Neural cell (in vitro differentiated cells): ENCODE data around the gene PHAX. TPM values are rescaled to one million over a fixed set of nuclear protein-coding genes. Genes with fewer than 3 reads are reported as not detected.

Experiments used
- H2AFZ ChIP-seq: fragments of 200-600, 300-800 bp; sonication (generic), shearing (Covaris generic); 2 replicates; pipeline ENCODE4 v1.6.0; 2014; ENCODE audit warnings: low read depth, mild to moderate bottlenecking, antibody characterized with exemption, low read length, moderate library complexity
- H3F3A ChIP-seq: fragments of 200-600 bp; shearing (Covaris generic); 2 replicates; pipeline ENCODE4 v1.6.1; 2016; ENCODE audit warnings: mild to moderate bottlenecking, moderate library complexity, mixed read lengths, antibody characterized with exemption, low read length; ENCODE audit not compliant: insufficient read depth, poor library complexity, severe bottlenecking
- H3K27ac ChIP-seq: fragments of 200-600, 300-800 bp; sonication (generic), shearing (Covaris generic); 2 replicates; pipeline ENCODE4 v1.5.1; 2014; ENCODE audit warnings: mild to moderate bottlenecking, low read length, moderate library complexity
- H3K27me3 ChIP-seq: fragments of 300-800, 200-600 bp; sonication (generic), shearing (Covaris generic); 2 replicates; pipeline ENCODE4 v1.6.0; 2014; ENCODE audit warnings: mild to moderate bottlenecking, low read depth, low read length, moderate library complexity; ENCODE audit not compliant: insufficient read depth
- H3K36me3 ChIP-seq: fragments of 300-800, 200-600 bp; sonication (generic), shearing (Covaris generic); 2 replicates; pipeline ENCODE4 v1.5.1; 2014; ENCODE audit warnings: mild to moderate bottlenecking, antibody characterized with exemption, low read length, moderate library complexity; ENCODE audit not compliant: insufficient read depth
- H3K4me2 ChIP-seq: fragments of 300-800, 200-600 bp; sonication (generic), shearing (Covaris generic); 2 replicates; pipeline ENCODE4 v1.6.0; 2014; ENCODE audit warnings: mild to moderate bottlenecking, low read length
- H3K4me3 ChIP-seq: fragments of 300-800, 200-600 bp; sonication (generic), shearing (Covaris generic); 2 replicates; pipeline ENCODE4 v1.5.1; 2014; ENCODE audit warnings: mild to moderate bottlenecking, low read length, moderate library complexity
- H3K79me2 ChIP-seq: fragments of 200-600 bp; shearing (Covaris generic); replicated peaks from 2 replicates; pipeline ENCODE4 v1.6.0; 2014; ENCODE audit warnings: mild to moderate bottlenecking, low read length, moderate library complexity; ENCODE audit not compliant: insufficient read depth
- H3K9ac ChIP-seq: fragments of 300-800, 200-600 bp; sonication (generic), shearing (Covaris generic); 2 replicates; pipeline ENCODE4 v1.6.1; 2016; ENCODE audit warnings: mild to moderate bottlenecking, low read length, mixed read lengths
- H3K9me2 ChIP-seq: fragments of 200-600 bp; shearing (Covaris generic); 2 replicates; pipeline ENCODE4 v1.6.1; 2016; ENCODE audit warnings: mild to moderate bottlenecking, low read length, mixed read lengths; ENCODE audit not compliant: insufficient read depth
- H3K9me3 ChIP-seq: fragments of 200-600, 300-800 bp; sonication (generic), shearing (Covaris generic); 2 replicates; pipeline ENCODE4 v1.6.1; 2016; ENCODE audit warnings: mild to moderate bottlenecking, mixed run types, low read length, moderate library complexity, mixed read lengths
- H4K20me1 ChIP-seq: fragments of 200-600 bp; shearing (Covaris generic); 2 replicates; pipeline ENCODE4 v1.6.1; 2016; ENCODE audit warnings: mild to moderate bottlenecking, mixed run types; ENCODE audit not compliant: insufficient read depth
- EP300 ChIP-seq: fragments of 450-650 bp; conservative IDR thresholded peaks from 2 replicates; pipeline ENCODE4 v1.6.1; 2014; ENCODE audit warnings: antibody characterized with exemption, mild to moderate bottlenecking, moderate library complexity; ENCODE audit not compliant: poor library complexity, severe bottlenecking
- EZH2 ChIP-seq: fragments of 200-600, 300-800 bp; shearing (Covaris generic), sonication (generic); IDR thresholded peaks from 2 replicates; pipeline ENCODE4 v1.6.1; 2014; ENCODE audit warnings: antibody characterized with exemption, low read length, borderline replicate concordance, mild to moderate bottlenecking; ENCODE audit not compliant: insufficient read depth, poor library complexity, severe bottlenecking
- MXI1 ChIP-seq: fragments of 450-650 bp; conservative IDR thresholded peaks from 2 replicates; pipeline ENCODE4 v1.6.1; 2014; ENCODE audit warnings: antibody characterized with exemption, mild to moderate bottlenecking; ENCODE audit not compliant: poor library complexity, severe bottlenecking
- POLR2AphosphoS5 ChIP-seq: IDR thresholded peaks from 2 replicates; pipeline ENCODE4 v1.6.1; 2012
- RAD21 ChIP-seq: fragments of 450-650 bp; conservative IDR thresholded peaks from 2 replicates; pipeline ENCODE4 v1.6.1; 2014; ENCODE audit warnings: antibody characterized with exemption, mild to moderate bottlenecking, moderate library complexity
- REST ChIP-seq: IDR thresholded peaks from 2 replicates; pipeline ENCODE4 v1.6.1; 2012; ENCODE audit warnings: borderline replicate concordance
- SMC3 ChIP-seq: fragments of 450-650 bp; conservative IDR thresholded peaks from 2 replicates; pipeline ENCODE4 v1.6.1; 2014; ENCODE audit warnings: antibody characterized with exemption, mild to moderate bottlenecking, moderate library complexity; ENCODE audit not compliant: poor library complexity
- TAF1 ChIP-seq: IDR thresholded peaks from 2 replicates; pipeline ENCODE4 v1.6.1; 2012; ENCODE audit warnings: low read depth
- polyA plus RNA-seq: library from polyadenylated mRNA; depleted of rRNA; stranded (reverse); fragments of >200 nt; gene quantifications from 2 replicates; pipeline ENCODE4 v1.2.3, GENCODE V29; 2014
- TF ChIP-seq, protein P1 (sequence below): fragments of 450-650 bp; IDR thresholded peaks from 2 replicates; pipeline ENCODE4 v1.5.1; 2014; ENCODE audit warnings: antibody characterized with exemption, mild to moderate bottlenecking, moderate library complexity; ENCODE audit not compliant: poor library complexity, severe bottlenecking

Gene PHAX
- polyA plus RNA-seq, 1 donor from 2014 or later = 42.3 TPM

DNA sequence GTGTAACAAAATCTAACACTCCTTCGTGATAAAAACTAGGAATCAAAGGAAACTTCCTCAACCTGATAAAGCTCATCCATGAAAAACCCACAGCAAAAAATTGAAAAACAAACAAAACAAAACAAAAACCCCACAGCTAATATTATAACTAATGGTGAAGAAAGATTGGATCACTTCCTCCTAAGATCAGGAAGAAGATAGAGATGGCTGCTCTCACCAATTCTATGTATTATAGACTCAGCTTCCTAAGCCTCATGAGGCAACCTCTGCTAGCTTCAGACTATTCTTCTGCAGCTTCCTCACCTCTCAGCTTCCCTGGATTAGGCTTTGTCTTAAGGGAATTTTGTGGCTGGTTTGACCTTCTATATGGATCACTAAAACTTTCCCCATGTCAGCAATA is 40.1 kb downstream of the PHAX start:
- Histone ChIP-seq H3F3A (no peaks in the 10 kb centered on the region), H2AFZ (no peak overlapping the region), H3K4me2 (no peak overlapping the region), H3K9me2 (no peaks in the 10 kb centered on the region), H3K27ac (no peak overlapping the region), H3K36me3 (no peaks in the 10 kb centered on the region), H4K20me1 (no peaks in the 10 kb centered on the region), H3K79me2 (no peaks in the 10 kb centered on the region), H3K9me3 (no peaks in the 10 kb centered on the region), H3K9ac (no peak overlapping the region), H3K4me3 (no peak overlapping the region), H3K27me3 (no peaks in the 10 kb centered on the region)
- TF ChIP-seq MXI1 (no peak), EZH2 (no peak), REST (no peak), SMC3 (no peak), EP300 (no peak), POLR2AphosphoS5 (no peak), RAD21 (no peak), TAF1 (no peak)
- TF ChIP-seq, protein P1, sequence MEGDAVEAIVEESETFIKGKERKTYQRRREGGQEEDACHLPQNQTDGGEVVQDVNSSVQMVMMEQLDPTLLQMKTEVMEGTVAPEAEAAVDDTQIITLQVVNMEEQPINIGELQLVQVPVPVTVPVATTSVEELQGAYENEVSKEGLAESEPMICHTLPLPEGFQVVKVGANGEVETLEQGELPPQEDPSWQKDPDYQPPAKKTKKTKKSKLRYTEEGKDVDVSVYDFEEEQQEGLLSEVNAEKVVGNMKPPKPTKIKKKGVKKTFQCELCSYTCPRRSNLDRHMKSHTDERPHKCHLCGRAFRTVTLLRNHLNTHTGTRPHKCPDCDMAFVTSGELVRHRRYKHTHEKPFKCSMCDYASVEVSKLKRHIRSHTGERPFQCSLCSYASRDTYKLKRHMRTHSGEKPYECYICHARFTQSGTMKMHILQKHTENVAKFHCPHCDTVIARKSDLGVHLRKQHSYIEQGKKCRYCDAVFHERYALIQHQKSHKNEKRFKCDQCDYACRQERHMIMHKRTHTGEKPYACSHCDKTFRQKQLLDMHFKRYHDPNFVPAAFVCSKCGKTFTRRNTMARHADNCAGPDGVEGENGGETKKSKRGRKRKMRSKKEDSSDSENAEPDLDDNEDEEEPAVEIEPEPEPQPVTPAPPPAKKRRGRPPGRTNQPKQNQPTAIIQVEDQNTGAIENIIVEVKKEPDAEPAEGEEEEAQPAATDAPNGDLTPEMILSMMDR = no peak

GRCh38 chr5:126641387-126641786 is 40.6 kb downstream of the PHAX start:
- H2AFZ ChIP-seq = no peak overlapping the region
- no peak overlapping the region for H3K4me2 ChIP-seq
- TF ChIP-seq EP300 (no peak), TAF1 (no peak), EZH2 (no peak), MXI1 (no peak), SMC3 (no peak), RAD21 (no peak), REST (no peak), POLR2AphosphoS5 (no peak)
- TF ChIP-seq, protein P1 = no peak
- H3K4me3 ChIP-seq = no peak overlapping the region
- no peaks in the 10 kb centered on the region for H3K27me3 ChIP-seq
- H3K79me2 ChIP-seq = no peaks in the 10 kb centered on the region
- H3K36me3 ChIP-seq = no peaks in the 10 kb centered on the region
- H3K27ac ChIP-seq = no peak overlapping the region
- H4K20me1 ChIP-seq = no peaks in the 10 kb centered on the region
- no peaks in the 10 kb centered on the region for H3K9me2 ChIP-seq
- no peaks in the 10 kb centered on the region for H3F3A ChIP-seq
- no peak overlapping the region for H3K9ac ChIP-seq
- H3K9me3 ChIP-seq = no peaks in the 10 kb centered on the region
